Erythroblast (primary cell): ENCODE data around the gene RLF.
A peak's percentile ranks its signal among the peaks of the same experiment; 100 is the strongest.

Source experiments
- DNase-seq, 2 experiments: peaks; one replicate each; lab custom pipeline; 2025; lab: John Stamatoyannopoulos, UW
- GATA1 ChIP-seq: IDR thresholded peaks from 2 replicates; pipeline ENCODE4 v1.6.1; 2011; ENCODE audit warnings: low read depth, mild to moderate bottlenecking, control low read depth, low read length, moderate library complexity
- POLR2A ChIP-seq: IDR thresholded peaks from 2 replicates; pipeline ENCODE4 v1.6.1; 2011; ENCODE audit warnings: mild to moderate bottlenecking, low read length

Gene RLF, protein sequence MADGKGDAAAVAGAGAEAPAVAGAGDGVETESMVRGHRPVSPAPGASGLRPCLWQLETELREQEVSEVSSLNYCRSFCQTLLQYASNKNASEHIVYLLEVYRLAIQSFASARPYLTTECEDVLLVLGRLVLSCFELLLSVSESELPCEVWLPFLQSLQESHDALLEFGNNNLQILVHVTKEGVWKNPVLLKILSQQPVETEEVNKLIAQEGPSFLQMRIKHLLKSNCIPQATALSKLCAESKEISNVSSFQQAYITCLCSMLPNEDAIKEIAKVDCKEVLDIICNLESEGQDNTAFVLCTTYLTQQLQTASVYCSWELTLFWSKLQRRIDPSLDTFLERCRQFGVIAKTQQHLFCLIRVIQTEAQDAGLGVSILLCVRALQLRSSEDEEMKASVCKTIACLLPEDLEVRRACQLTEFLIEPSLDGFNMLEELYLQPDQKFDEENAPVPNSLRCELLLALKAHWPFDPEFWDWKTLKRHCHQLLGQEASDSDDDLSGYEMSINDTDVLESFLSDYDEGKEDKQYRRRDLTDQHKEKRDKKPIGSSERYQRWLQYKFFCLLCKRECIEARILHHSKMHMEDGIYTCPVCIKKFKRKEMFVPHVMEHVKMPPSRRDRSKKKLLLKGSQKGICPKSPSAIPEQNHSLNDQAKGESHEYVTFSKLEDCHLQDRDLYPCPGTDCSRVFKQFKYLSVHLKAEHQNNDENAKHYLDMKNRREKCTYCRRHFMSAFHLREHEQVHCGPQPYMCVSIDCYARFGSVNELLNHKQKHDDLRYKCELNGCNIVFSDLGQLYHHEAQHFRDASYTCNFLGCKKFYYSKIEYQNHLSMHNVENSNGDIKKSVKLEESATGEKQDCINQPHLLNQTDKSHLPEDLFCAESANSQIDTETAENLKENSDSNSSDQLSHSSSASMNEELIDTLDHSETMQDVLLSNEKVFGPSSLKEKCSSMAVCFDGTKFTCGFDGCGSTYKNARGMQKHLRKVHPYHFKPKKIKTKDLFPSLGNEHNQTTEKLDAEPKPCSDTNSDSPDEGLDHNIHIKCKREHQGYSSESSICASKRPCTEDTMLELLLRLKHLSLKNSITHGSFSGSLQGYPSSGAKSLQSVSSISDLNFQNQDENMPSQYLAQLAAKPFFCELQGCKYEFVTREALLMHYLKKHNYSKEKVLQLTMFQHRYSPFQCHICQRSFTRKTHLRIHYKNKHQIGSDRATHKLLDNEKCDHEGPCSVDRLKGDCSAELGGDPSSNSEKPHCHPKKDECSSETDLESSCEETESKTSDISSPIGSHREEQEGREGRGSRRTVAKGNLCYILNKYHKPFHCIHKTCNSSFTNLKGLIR (N-terminal part only)

DNA sequence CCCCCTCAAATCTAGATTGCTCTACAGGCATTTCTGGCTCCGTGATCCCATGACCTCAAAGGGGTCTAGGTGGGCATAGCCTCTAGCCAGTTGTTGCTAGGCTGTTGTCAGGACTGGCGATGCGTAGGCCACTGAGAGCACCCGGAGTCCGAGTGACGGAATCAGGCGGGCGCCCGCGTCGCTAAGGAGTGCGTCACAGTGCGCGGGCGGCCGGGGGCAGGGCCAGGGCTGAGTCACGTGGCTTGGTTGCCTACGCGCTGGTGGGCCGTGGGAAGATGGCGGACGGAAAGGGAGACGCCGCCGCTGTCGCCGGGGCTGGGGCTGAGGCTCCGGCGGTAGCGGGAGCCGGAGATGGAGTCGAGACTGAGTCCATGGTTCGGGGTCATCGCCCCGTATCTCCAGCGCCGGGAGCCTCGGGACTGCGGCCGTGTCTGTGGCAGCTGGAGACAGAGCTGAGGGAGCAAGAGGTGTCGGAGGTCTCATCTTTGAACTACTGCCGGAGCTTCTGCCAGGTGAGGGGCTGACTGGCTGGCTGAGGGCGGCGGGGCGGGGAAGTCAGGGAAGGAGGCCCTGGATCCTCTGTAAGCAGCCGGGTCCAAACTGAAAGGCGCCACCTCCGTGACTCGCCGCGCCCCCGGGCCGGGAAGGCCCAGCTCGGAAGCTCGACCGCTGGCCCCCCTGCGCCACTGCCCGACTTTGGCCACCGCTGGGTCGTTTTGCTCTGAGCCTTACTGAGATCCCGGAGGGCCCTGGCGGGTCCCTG lies at the start of gene RLF:
TSS of gene RLF (plus strand) at position 263 of the 763 bp plus-strand sequence. CDS start at position 276, 13 bp downstream.
- peak; percentile 97 to 98 for DNase-seq
- peak; percentile 94 for TF ChIP-seq POLR2A
- no peak for TF ChIP-seq GATA1

DNA sequence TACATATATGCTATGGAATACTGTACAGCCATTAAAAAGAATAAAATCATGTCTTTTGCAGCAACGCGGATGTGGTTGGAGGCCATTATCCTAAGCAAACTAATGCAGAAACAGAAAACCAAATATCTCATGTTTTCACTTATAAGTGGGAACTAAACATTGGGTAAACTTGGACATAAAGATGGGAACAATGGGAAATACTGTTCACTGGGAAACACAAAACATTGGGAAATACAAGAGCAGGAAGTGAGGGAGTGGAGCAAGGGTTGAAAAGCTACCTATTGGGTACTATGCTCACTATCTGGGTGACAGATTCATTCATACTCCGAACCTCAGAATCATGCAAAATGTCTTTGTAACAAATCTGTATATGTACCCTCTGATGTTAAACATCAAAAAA lies 46.8 kb upstream of the RLF start:
- no peak for DNase-seq
- TF ChIP-seq POLR2A (no peak), GATA1 (no peak)

DNA sequence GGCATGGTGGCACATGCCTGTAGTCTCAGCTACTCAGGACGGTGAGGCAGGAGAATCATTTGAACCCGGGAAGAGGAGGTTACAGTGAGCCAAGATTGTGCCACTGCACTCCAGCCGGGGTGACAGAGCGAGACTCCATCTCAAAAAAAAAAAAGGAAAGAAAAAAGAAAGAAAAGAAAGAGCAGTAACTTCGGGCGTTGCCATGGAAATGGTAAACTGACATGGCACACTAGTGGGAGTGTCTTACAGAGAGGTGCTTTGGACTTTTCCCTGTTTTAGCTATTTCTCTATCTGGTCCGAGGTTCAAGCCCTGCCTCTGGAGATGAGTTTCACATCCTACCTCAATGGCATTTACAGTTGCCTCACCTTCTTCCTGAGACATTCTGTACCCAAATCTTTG lies 41.1 kb upstream of the RLF start:
- no peak for TF ChIP-seq GATA1
- no peak for TF ChIP-seq POLR2A
- no peak for DNase-seq

DNA sequence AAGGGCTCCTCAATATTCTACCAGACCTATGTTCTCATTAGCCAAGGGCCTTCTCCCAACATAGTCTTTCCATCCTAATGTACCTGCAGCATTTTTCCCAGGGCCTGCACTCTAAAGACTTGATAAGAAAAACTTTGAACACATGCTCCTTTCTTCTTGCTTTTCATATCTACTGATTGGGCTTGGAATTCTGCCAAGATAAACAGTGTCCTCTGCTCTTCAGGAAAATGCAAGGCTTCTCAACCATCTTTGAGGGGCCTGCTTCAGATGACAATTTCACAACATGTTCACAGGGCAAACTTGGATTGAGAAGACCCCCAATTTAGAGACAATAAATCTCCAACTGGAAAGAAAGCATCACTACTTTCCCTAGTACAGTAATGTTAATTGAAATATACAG lies 38.3 kb upstream of the RLF start:
- TF ChIP-seq GATA1: no peak
- no peak for TF ChIP-seq POLR2A
- peak; percentile 44 to 65 for DNase-seq

DNA sequence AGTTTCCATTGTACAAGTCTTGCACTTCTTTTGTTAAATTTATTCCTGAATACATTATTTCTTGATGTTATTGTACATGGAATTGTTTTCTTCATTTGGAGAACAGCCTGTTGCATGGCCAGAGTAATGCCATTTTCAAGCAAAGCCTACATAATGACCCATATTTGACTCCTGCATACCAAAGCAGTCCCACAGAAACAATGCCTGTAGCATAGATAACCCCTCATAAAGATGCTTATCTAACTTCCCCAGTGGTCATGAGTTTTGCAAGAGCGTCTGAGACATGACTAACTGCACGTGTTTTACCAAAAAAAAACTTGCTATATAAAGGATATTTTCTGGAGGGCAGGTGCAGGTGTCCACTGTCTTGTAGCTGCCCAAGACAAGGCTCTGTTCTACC lies 30.3 kb upstream of the RLF start:
- TF ChIP-seq GATA1: no peak
- TF ChIP-seq POLR2A: no peak
- peak; percentile 17 to 70 for DNase-seq

DNA sequence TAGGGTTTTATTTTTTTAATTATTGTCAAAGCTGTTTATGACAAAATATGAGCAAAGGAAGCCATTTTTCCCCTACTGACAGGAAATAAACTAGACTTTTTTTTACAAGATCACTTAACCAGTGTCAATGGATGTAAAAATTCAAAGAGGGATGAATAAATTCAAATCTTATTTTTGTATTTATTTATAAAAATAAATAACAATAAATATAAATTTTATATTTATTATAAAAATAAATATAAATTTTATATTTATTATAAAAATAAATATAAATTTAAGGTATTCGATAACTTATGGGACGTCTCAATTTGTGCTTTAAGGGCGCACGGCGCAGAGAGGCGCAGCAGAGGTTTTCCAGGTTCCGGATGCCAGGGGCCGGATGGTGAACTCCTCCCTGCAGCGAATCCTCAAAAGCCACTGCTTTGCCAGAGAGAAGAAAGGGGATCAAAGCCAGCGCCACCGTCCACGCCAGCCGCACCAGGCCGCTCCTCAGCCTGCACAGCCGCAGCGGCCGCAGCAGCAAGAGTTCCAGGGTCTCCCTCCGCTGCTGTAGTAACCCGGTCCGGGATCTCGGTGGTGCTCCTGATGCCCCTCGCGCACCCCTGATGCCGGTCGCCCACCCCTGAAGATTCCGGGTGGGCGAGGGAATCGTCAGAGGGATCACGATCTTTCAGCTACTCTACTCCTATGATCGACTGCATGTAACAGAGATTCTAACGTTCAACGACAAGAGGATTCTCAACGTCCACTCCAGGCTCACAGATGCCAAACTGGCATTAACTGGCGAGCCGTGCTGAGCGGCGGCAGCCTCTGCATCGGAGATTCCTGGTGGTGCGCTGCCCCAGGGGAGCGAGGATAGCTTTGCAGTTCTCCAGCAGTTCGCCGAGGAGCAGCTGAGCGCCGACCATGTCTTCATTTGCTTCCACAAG lies 28.5 kb upstream of the RLF start:
- TF ChIP-seq POLR2A (no peak), GATA1 (no peak)
- no peak for DNase-seq

DNA sequence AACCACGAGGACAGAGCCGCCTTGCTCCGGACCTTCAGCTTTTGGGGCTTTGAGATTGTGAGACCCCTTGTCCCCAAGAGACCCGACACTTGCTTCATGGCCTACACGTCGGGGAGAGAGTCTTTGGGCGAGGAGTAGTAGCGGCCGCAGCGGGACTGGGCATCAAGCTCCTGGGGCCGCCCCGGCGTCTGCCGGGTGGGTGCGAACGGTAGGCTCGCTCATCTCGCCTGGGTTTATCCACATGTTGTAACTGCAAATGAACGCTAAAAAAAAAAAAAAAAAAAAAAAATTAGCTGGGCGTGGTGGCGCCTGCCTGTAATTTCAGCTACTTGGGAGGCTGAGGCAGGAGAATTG lies 27.9 kb upstream of the RLF start:
- no peak for DNase-seq
- TF ChIP-seq GATA1 (no peak), POLR2A (no peak)

DNA sequence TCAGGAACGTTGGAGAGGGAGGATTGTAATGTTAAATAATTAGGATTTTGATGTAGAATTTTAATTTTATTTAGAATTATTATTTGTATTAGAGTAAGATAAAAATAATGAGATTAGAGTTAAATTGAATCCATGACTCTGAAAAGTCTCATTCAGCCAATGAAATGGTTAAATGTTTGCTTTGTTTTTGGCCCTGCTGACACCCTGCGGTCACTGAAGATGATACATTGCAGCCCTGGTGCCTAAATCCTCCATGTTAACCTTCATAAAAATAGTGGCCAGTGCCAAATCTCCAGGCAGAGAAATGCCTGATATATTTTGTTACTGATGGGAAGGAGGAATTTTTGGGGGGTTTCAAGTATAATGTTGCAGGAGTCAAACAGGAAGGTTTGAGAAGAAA lies 27.3 kb upstream of the RLF start:
- no peak for DNase-seq
- TF ChIP-seq GATA1 (no peak), POLR2A (no peak)

DNA sequence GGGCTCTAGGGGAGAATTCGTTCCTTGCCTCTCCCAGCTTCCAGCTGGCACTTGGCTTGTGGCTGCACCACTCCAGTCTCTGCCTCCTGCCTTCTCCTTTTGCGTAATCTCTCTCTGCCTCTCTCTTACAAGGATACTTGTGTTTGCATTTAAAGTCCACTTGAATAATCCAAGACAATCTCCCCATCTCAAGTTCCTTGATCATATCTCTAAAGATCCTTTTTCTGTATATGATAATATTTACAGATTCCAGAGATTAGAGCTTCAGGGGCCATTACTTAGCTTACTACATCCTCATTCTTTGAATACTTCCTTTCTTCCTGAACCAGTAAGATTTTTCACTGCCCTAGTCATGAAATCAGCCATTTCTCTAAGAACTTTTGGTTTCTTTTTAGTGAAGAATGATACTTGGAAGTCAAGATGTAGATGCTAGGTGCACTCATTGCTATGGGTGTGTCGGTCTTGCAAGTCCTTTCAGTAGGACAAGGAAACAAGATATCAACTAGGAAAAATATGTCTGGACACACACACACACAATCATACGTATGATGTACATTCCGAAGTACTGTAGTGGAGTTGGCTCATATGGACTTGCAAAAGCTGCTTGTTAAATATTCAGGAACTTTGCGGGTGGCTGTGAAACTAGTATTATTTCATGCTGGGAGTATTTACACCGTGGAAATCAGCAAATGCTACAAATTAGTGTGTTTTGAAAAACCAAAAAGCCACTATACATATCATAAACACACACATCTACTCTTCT lies 20.8 kb upstream of the RLF start:
- TF ChIP-seq POLR2A: no peak
- TF ChIP-seq GATA1: no peak
- no peak for DNase-seq

DNA sequence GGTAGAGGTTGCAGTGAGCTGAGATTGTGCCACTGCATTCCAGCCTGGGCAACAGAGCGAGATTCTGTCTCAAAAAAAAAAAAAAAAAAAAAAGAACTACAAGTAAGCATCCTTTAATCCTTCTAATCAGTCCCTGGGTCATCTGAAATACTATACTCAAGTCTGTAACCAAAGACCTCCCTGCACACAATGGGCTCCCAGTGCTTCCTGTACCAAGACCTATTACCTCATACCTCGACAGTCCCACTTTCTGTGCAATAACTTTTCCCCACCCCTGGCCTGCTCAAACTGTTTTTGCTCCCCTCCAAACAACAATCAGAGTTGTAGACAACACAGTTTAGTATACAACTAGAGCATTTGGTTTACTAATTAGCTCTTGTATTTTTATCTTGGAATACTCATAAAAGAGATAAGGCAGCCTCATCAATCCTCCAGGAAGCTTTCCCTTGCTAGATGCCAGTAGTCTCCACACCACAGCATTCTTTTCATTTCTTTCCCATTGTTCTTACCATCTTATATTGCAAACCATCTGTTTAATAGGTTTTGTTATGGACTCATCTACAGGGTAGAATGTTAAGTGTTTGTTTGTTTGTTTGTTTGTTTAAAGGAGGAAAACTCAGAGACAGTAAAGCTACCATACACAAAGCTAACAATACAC lies 19.2 kb upstream of the RLF start:
- DNase-seq: no peak
- no peak for TF ChIP-seq POLR2A
- TF ChIP-seq GATA1: no peak
